ENCODE results near the gene NUTM1.
"Not testable (repeated sequence)": the region's sequence is repeated elsewhere in the genome, so short reads cannot be mapped to it uniquely, and the experiment has no call there.

DNA sequence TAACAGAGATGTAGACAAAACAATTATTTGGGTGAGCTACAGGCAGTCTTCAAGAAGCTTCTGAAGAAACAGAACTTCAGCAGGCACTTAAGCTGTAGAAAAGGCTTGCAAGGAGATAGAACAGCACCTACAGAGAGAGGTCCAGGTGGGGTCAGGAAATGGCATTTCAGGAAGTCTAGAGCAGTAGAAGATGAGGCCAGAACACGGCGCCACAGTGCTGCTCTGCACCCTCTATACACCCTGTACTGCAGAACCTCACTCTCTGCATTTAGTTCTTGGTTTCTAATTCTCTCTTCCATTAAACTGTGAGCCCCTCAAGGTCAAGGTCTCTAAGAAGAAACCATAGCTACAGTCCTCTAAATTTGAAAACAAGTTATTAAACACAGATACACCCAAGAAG lies 49.9 kb downstream of the NUTM1 start:
- not testable (repeated sequence) for TF ChIP-seq EZH2 (IDR thresholded peaks at IDR 0.05; ENCODE audit: insufficient read depth, poor library complexity, severe bottlenecking); EZH2phosphoT487 (IDR thresholded peaks at IDR 0.05; ENCODE audit: insufficient read depth, low read depth)

All from GM23248 (cell line).